Activated T-cell treated with anti-CD3 and anti-CD28 coated beads for 4 hours (primary cell): ENCODE results near the gene GPR15LG.
"Not testable (repeated sequence)": the region's sequence is repeated elsewhere in the genome, so short reads cannot be mapped to it uniquely, and the experiment has no call there.

ENCODE experiments used
- DNase-seq: peaks from one replicate; pipeline ENCODE4 v3.0.0-alpha.2; 2020

Gene GPR15LG

GRCh38 chr10:84166620-84167288, 6.8 kb upstream of the GPR15LG start:
- DNase-seq = no peak

GRCh38 chr10:84167289-84167653, 6.3 kb upstream of the GPR15LG start:
- not testable (repeated sequence) for DNase-seq

GRCh38 chr10:84168382-84168781, 5.2 kb upstream of the GPR15LG start:
- DNase-seq = not testable (repeated sequence)

- DNase-seq = not testable (repeated sequence)
Measured at GRCh38 chr10:84171237-84171636, 2.4 kb upstream of the GPR15LG start.

- DNase-seq = not testable (repeated sequence)
Measured at GRCh38 chr10:84171700-84172466, 1.7 kb upstream of the GPR15LG start.

- no peak for DNase-seq
Measured at GRCh38 chr10:84172467-84173356, 889 bp upstream of the GPR15LG start.

- no peak for DNase-seq
Measured at GRCh38 chr10:84175436-84175835, 1.8 kb downstream of the GPR15LG start.

- DNase-seq = no peak
Measured at GRCh38 chr10:84176351-84176750, 2.8 kb downstream of the GPR15LG start.

- DNase-seq = no peak
Measured at GRCh38 chr10:84176836-84177474, 3.4 kb downstream of the GPR15LG start.

GRCh38 chr10:84177541-84178141, 4.0 kb downstream of the GPR15LG start:
- DNase-seq = no peak

- no peak for DNase-seq
Measured at GRCh38 chr10:84178160-84178609, 4.6 kb downstream of the GPR15LG start.

GRCh38 chr10:84179059-84179710, 5.6 kb downstream of the GPR15LG start:
- no peak for DNase-seq

- not testable (repeated sequence) for DNase-seq
Measured at GRCh38 chr10:84180386-84180785, 6.8 kb downstream of the GPR15LG start.

GRCh38 chr10:84181631-84182030, 8.0 kb downstream of the GPR15LG start:
- DNase-seq = no peak

GRCh38 chr10:84184517-84184916, 10.9 kb downstream of the GPR15LG start:
- DNase-seq = no peak

GRCh38 chr10:84185526-84186175, 12.1 kb downstream of the GPR15LG start:
- DNase-seq = no peak

GRCh38 chr10:84188815-84189214, 15.2 kb downstream of the GPR15LG start:
- no peak for DNase-seq

- no peak for DNase-seq
Measured at GRCh38 chr10:84190621-84191020, 17.0 kb downstream of the GPR15LG start.

- no peak for DNase-seq
Measured at GRCh38 chr10:84191106-84191505, 17.5 kb downstream of the GPR15LG start.

- no peak for DNase-seq
Measured at GRCh38 chr10:84193327-84193726, 19.7 kb downstream of the GPR15LG start.

GRCh38 chr10:84193846-84194423, 20.3 kb downstream of the GPR15LG start:
- DNase-seq = no peak
